Stimulated activated CD4-positive, alpha-beta T cell treated with anti-CD3 and anti-CD28 coated beads, TNF-alpha, amount 100 ng/mL, for 1 hour (primary cell): Measurements from ENCODE around the gene B3GALT6.

Experiments
- DNase-seq, 3 donors: peaks; one replicate each; pipeline ENCODE4 v3.0.0-alpha.2; 2020; ENCODE audit warnings: low read depth in 3 of 3, low spot score in 1 of 3

The B3GALT6 gene

GRCh38 chr1:1200876-1201810 lies 30.9 kb upstream of the B3GALT6 start:
- DNase-seq = peak; percentile 79 to 95 (median 89)

GRCh38 chr1:1202831-1203560 lies 29.0 kb upstream of the B3GALT6 start:
- no peak for DNase-seq

GRCh38 chr1:1203561-1204424 lies 28.2 kb upstream of the B3GALT6 start:
- DNase-seq = no peak

GRCh38 chr1:1204425-1204920 lies 27.6 kb upstream of the B3GALT6 start:
- no peak for DNase-seq

- no peak for DNase-seq
Measured at GRCh38 chr1:1204998-1205768, 26.9 kb upstream of the B3GALT6 start.

- DNase-seq = no peak
Measured at GRCh38 chr1:1205769-1206375, 26.2 kb upstream of the B3GALT6 start.

- no peak for DNase-seq
Measured at GRCh38 chr1:1206376-1206965, 25.6 kb upstream of the B3GALT6 start, which contains the start of gene TNFRSF18. Gene TNFRSF18, minus strand, starts transcription at chr1:1206592. Its CDS starts 21 bp downstream, at chr1:1206571.

GRCh38 chr1:1206966-1207531 lies 25.0 kb upstream of the B3GALT6 start:
- no peak for DNase-seq

GRCh38 chr1:1207571-1207892 lies 24.5 kb upstream of the B3GALT6 start:
- no peak for DNase-seq

GRCh38 chr1:1208713-1209433 lies 23.2 kb upstream of the B3GALT6 start:
- no peak for DNase-seq

- no peak for DNase-seq
Measured at GRCh38 chr1:1210726-1211540, 21.1 kb upstream of the B3GALT6 start.

GRCh38 chr1:1211541-1212441 lies 20.2 kb upstream of the B3GALT6 start:
- no peak for DNase-seq

- DNase-seq = no peak
Measured at GRCh38 chr1:1212780-1213344, 19.2 kb upstream of the B3GALT6 start.

- DNase-seq = no peak
Measured at GRCh38 chr1:1213345-1214265, 18.4 kb upstream of the B3GALT6 start, which contains the start of gene TNFRSF4. Gene TNFRSF4, minus strand, starts transcription at chr1:1214153. Its CDS starts 26 bp downstream, at chr1:1214127.

- no peak for DNase-seq
Measured at GRCh38 chr1:1215080-1215676, 16.9 kb upstream of the B3GALT6 start.
